ACC112 (cell line): Measurements from ENCODE around the gene JAKMIP1.

ENCODE experiments used
- H2AFZ ChIP-seq: fragments of 200-600 bp; sonication (generic); one replicate; pipeline ENCODE4 v1.6.0; 2017; ENCODE audit warnings: antibody characterized with exemption, low read length; ENCODE audit not compliant: unreplicated experiment
- H3K27ac ChIP-seq: fragments of 200-600 bp; sonication (generic); 2 replicates; pipeline ENCODE4 v1.5.1; 2014; ENCODE audit warnings: low read depth, mild to moderate bottlenecking, antibody characterized with exemption, low read length, moderate library complexity
- H3K27me3 ChIP-seq: fragments of 200-600 bp; sonication (generic); 2 replicates; pipeline ENCODE4 v1.6.1; 2014; ENCODE audit warnings: mild to moderate bottlenecking, antibody characterized with exemption, low read length, moderate library complexity, mixed read lengths; ENCODE audit not compliant: insufficient read depth
- H3K36me3 ChIP-seq: fragments of 200-600 bp; sonication (generic); 2 replicates; pipeline ENCODE4 v1.6.1; 2016; ENCODE audit warnings: mild to moderate bottlenecking, antibody characterized with exemption, low read length, moderate library complexity, mixed read lengths; ENCODE audit not compliant: insufficient read depth
- H3K4me1 ChIP-seq: fragments of 200-600 bp; sonication (generic); one replicate; pipeline ENCODE4 v1.6.1; 2016; ENCODE audit warnings: low read length, mixed read lengths; ENCODE audit not compliant: insufficient read depth, unreplicated experiment, control insufficient read depth
- H3K4me3 ChIP-seq: fragments of 200-600 bp; sonication (generic); 2 replicates; pipeline ENCODE4 v1.5.1; 2014; ENCODE audit warnings: mild to moderate bottlenecking, low read depth, low read length
- H3K79me2 ChIP-seq: fragments of 200-600 bp; sonication (generic); one replicate; pipeline ENCODE4 v1.6.0; 2016; ENCODE audit warnings: low read length; ENCODE audit not compliant: control insufficient read depth, unreplicated experiment, insufficient read depth

JAKMIP1 gene

DNA sequence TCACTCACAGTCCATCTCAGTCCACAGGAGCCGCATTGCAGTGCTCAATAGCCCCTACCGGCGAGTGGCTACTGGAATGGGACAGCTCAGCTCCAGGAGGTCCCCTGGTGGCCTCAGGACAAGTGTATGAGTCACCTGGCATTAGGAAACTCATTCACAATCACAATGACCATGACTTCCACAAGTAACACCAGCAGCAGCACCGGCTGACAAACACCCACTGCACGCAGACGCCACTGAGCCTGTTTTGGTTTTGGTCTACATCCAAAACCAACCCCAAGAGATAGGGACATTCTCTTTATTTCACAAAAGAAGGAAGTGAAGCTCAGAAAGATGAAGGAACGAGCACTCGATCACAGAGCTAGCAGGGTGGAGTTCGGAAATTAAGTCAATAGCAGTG is 8.1 kb downstream of the JAKMIP1 start:
- Histone ChIP-seq H3K79me2 (no peaks in the 10 kb centered on the region), H3K4me3 (no peak overlapping the region), H3K36me3 (no peaks in the 10 kb centered on the region), H3K4me1 (no peaks in the 10 kb centered on the region), H2AFZ (no peak overlapping the region), H3K27me3 (peaks cover 68% of the 10 kb centered on the region), H3K27ac (no peak overlapping the region)

DNA sequence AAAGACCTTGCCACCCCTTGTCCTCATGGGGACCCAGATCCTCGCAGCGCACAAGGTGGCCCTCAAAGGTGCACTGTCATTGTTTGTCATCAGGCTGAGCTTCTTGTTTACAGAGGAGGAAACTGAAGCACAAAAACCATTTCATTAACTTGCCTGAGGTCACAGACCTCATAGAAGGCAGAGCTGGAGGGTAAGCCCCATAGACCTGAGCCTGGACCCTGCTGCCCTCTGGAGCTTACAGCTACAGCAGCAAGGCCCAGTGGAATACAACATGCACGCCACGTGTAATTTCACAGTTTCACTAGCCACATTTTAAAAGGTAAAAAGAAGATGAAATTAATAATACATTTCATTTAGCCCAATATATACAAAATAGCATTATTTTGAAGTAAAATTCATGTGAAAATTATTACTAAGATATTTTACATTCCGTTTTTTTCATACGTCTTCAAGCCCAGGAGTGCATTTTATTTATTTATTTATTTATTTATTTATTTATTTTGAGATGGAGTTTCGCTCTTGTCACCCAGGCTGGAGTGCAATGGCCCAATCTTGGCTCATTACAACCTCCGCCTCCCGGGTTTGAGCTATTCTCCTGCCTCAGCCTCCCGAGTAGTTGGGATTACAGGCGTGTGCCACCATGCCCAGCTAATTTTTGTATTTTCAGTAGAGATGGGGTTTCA is 8.8 kb downstream of the JAKMIP1 start:
- no peaks in the 10 kb centered on the region for H3K79me2 ChIP-seq
- no peak overlapping the region for H3K4me3 ChIP-seq
- peaks cover 64% of the 10 kb centered on the region for H3K27me3 ChIP-seq
- H3K4me1 ChIP-seq = no peaks in the 10 kb centered on the region
- no peaks in the 10 kb centered on the region for H3K36me3 ChIP-seq
- no peak overlapping the region for H2AFZ ChIP-seq
- H3K27ac ChIP-seq = no peak overlapping the region

DNA sequence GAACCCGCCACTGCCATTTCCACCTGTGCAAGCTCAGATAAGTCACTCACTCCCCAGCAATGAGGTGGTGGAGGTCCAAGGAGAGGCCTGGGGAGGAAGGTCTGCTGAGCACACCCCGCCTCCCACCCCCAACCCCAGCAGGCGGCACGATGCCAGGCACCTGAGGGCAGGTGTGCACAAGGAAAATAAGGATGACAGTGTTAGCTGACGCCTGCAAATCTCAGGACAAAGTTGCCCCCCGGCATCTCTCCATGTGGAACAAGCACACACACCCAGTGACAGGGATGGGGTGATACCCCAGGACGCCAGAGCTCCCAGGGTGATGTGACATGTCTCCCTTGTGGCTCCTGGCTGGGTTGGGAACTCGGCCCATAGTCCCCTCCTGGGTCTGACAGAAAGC is 9.9 kb downstream of the JAKMIP1 start:
- Histone ChIP-seq H3K27me3 (peaks cover 55% of the 10 kb centered on the region), H3K27ac (no peak overlapping the region), H3K4me1 (no peaks in the 10 kb centered on the region), H3K4me3 (no peak overlapping the region), H2AFZ (no peak overlapping the region), H3K79me2 (no peaks in the 10 kb centered on the region), H3K36me3 (no peaks in the 10 kb centered on the region)

DNA sequence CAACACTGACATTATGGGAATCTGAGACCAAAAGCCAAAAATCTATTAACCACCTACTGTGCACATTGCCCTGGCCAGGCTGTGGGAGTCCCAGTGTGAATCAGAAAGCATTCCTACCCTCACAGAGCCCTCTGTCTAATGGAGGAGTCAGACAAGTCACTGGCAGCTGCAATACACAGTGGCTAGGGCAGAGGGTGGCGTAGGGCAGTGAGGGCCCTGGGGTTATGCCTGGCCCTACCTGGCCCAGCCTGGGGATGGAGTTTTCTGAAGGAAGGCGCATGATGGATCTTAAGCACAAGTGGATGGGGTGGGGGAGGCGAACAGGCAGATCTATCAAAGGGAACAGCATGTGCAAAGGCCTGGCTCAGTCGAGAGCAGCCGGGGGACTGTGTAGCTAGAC is 10.8 kb downstream of the JAKMIP1 start:
- no peaks in the 10 kb centered on the region for H3K79me2 ChIP-seq
- no peaks in the 10 kb centered on the region for H3K4me1 ChIP-seq
- H2AFZ ChIP-seq = no peak overlapping the region
- H3K4me3 ChIP-seq = no peak overlapping the region
- no peak overlapping the region for H3K27ac ChIP-seq
- no peaks in the 10 kb centered on the region for H3K36me3 ChIP-seq
- H3K27me3 ChIP-seq = peaks cover 49% of the 10 kb centered on the region

DNA sequence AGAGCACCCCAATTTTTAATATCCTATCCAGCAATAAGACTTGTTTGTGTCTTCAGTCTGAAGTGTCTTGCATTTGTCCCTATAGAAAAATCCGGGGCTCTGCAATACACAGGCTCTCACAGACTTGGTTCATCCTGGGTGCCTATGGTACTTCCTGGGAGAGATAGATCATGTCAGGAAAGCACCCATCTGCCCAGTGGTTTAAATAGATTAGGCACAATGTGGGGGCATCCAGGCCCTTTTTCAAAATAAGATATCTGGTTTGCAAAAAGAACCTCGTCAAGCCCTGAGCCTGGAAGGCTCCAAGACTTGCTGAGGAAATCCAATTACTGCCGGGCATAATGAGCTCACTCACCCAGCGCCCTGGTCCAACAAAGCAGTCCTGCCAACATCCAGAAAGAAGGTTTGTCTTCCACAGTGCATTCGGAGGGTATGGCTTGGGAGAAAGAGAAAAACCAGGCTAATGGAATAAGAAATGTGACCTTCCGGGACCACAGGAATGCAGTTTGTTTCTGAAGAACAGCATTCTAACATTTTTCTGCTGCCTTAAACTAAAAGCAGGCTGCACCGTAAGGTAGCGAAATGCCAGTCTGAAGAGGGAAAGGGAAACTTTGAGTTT is 11.6 kb downstream of the JAKMIP1 start:
- H3K79me2 ChIP-seq = no peaks in the 10 kb centered on the region
- H3K4me3 ChIP-seq = no peak overlapping the region
- no peak overlapping the region for H2AFZ ChIP-seq
- no peaks in the 10 kb centered on the region for H3K4me1 ChIP-seq
- H3K36me3 ChIP-seq = no peaks in the 10 kb centered on the region
- peaks cover 43% of the 10 kb centered on the region for H3K27me3 ChIP-seq
- H3K27ac ChIP-seq = no peak overlapping the region

DNA sequence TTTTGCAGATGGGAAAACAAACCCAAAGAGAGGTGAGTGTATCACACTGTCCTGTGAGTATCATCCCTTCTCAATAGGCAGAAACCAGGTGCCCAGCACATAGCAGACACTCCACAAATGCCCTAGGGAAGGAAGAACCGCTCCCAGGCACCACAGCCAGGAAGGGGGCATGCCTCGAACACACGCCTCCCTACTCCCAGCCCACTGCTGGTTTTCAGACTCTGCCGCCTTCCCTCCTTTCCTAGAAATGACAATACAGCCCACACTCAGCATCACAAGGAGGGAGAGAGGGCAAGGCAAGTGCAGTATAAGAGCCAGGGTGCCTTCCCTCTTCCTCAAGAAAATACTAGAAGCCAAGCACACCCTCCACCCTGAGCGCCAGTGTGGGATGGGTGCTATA is 16.2 kb downstream of the JAKMIP1 start:
- Histone ChIP-seq H3K27me3 (peaks cover 22% of the 10 kb centered on the region), H3K4me3 (no peak overlapping the region), H3K27ac (no peak overlapping the region), H3K79me2 (no peaks in the 10 kb centered on the region), H3K36me3 (no peaks in the 10 kb centered on the region), H3K4me1 (no peaks in the 10 kb centered on the region), H2AFZ (no peak overlapping the region)

DNA sequence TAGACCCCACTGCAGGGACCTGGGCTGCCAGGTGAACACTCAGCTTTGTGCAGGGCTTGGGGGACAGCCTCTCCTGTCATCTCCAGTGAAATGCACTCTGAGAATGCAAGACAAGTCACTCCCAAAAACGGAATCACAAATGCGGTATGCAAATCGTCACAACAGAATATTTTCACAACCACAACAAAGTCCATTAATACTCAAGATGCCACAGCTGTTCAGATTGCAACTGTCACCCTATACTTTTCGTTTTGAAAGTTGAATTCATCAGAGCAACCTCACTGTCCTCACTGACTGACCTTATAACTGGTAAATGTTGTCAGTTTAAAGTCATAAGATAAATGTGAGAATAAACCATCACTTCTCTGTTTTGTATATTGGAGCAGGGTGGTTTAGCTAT is 16.6 kb downstream of the JAKMIP1 start:
- H3K79me2 ChIP-seq = no peaks in the 10 kb centered on the region
- no peaks in the 10 kb centered on the region for H3K4me1 ChIP-seq
- no peak overlapping the region for H3K27ac ChIP-seq
- no peaks in the 10 kb centered on the region for H3K36me3 ChIP-seq
- no peak overlapping the region for H3K4me3 ChIP-seq
- peaks cover 17% of the 10 kb centered on the region for H3K27me3 ChIP-seq
- H2AFZ ChIP-seq = no peak overlapping the region

DNA sequence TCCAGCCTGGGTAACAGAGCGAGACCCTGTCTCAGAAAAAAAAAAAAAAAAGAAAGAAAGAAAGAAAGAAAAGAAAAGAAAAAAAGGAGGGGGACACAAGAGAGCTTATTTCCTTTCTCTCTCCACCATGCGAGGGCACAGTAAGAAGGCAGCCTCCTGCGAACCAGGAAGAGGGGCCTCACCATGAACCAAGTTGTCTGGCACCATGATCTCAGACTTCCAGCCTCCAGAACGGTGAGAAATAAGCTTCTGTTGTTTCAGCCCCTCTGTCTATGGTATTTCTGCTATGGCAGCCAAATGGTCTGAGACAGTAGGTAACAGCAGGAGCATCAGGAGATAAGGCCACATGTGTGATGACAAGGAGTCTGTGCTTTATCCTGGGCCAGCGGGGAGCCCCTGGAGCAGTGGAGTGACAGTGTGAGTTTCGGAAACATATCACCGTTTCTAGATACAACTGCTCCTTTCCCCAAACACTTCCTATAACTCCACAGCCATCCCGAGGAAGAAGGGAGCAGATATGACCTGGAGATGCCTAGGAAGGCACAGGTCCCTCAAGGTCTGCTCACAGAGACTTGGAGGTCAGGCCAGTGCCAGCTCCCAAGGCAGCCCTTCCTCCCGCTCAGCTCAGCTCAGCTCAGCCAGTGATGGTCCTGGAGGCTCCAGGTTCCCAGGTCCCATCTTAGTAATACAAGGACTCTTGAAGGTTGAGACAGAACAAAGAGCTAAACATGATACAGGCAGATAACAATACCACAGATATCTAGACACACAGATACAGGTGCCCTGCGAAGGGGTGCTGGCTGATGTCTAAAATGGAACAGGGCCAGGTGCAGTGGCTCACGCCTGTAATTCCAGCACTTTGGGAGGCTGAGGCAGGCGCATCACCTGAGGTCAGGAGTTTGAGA is 17.7 kb downstream of the JAKMIP1 start:
- Histone ChIP-seq H3K36me3 (no peaks in the 10 kb centered on the region), H3K79me2 (no peaks in the 10 kb centered on the region), H3K4me1 (no peaks in the 10 kb centered on the region), H3K27me3 (peaks cover 7% of the 10 kb centered on the region), H2AFZ (no peak overlapping the region), H3K27ac (no peak overlapping the region), H3K4me3 (no peak overlapping the region)

DNA sequence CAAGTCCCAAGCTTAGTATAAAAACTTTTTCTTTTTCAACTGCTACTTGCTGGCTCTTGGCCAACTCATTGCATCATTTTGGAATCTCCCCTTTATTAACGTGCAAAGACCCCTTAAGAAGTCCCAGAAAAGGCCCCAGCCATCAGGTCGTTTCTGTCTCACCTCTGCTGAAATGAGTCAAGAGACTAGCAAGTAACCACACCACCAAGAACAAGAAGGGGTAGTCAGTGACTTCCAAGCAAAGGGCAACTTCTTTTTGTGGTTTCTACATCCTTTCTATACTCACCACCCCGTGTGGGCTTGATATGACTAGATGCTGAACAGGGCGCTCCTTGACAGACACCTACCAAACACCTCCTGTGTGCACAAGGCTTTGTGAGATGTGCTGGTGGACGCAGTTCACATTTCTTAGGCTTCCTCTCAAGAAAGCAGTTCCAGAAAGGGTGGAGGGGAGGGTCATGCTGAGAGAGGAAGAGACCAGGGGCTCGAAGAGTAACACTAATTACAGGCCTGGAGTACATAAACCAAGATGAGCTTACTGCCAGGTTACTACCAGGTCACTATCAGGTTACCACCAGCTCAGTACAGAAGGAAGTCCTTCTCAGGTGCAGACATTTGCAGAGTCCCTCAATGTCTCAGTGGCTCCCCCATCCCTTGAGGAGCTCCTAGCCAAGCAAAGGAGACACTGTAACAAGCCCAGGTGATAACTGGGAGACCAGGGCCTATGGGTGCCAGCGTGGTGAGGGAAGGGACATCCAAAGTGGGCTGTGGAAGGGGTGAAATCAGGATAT is 19.3 kb downstream of the JAKMIP1 start:
- Histone ChIP-seq H3K36me3 (no peaks in the 10 kb centered on the region), H3K27me3 (peaks cover 3% of the 10 kb centered on the region; the same call in 1 of the 2 replicates), H3K4me3 (no peak overlapping the region), H3K79me2 (no peaks in the 10 kb centered on the region), H3K4me1 (no peaks in the 10 kb centered on the region), H2AFZ (no peak overlapping the region), H3K27ac (no peak overlapping the region)

DNA sequence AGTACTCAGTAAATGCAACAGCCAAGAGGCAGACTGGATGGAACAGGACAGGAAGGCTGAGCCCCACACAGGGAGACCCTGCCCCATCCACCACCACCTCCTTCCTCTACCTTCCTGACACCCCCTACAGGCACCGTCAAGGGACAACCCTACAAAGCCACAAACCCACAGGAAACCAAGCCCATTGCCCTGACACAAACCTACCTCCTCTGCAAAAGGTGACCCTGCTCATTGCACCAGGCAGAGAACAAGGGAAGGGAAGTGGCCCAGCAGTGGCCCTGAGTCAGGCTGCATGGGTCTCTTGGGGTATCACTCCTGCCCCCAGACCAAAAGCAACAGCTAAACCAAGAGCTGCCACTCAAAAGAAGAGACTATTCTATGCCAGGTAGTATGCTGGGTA is 21.0 kb downstream of the JAKMIP1 start:
- Histone ChIP-seq H3K27me3 (peaks cover 3% of the 10 kb centered on the region; the same call in 1 of the 2 replicates), H3K4me3 (no peak overlapping the region), H3K4me1 (no peaks in the 10 kb centered on the region), H2AFZ (no peak overlapping the region), H3K27ac (no peak overlapping the region), H3K79me2 (no peaks in the 10 kb centered on the region), H3K36me3 (no peaks in the 10 kb centered on the region)
